ENCODE data around the gene TPP1. TPM values are rescaled to one million over a fixed set of nuclear protein-coding genes. Genes with fewer than 3 reads are reported as not detected.

TPP1 gene
- polyA plus RNA-seq, 1 donor (not counting 4 experiments of a cell fraction or from before 2014, with no cell fraction given): 55.3 TPM

DNA sequence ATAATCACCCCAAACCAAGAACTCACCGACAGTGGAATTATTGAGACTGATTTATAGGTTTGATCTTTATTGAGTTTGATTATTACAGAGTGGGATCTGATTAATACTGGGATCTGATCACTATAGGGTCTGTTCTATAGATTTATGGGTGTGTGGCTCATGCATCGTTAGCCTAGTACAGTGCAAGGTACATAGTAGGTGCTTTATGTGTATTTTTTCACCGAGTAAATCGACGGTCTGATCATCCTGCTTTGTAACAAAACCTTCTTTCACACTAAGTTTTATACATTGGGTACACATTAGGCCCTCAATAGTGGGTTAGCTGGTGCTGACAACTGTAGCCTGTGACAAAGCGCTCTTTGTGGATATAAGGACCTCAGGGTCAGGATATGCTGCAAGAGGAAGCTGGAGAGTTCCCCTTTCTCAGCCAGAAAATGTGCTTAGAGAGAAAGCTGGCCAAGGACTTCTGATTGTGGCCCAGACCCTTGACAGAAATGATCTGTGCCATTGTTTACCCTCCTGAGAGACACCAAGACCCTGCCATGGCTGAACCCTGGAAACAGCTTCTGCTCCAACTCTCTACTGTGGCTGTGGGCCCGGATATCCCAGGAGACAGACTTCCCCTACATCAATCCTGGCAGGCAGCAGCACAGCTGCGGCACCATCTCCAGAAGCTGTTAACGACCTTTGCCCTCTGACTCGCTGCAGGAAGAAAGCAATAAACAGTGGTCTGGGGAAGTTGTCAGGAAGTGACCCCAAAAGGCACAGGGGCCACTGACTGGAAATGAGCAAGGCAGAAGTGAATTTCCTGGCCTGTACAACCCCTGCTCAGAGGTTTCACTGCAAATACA is 16.1 kb upstream of the TPP1 start:
- dilution Hi-C loops (cut with MboI; ENCODE audit: extremely low pct_ligation_motif_present, low sequenced_read_pairs): no loop called here
- Histone ChIP-seq H3K27ac (ENCODE audit: control insufficient read depth, insufficient read depth, low read length) (no peak overlapping the region), H4K20me1 (ENCODE audit: control insufficient read depth, extremely low read depth, insufficient read depth, low read length) (no peaks in the 10 kb centered on the region), H3K4me2 (ENCODE audit: control insufficient read depth, extremely low read depth, insufficient read depth, low read depth, low read length) (no peak overlapping the region), H3K9ac (ENCODE audit: control insufficient read depth, extremely low read depth, insufficient read depth, low read length) (no peak overlapping the region), H3K27me3 (ENCODE audit: control insufficient read depth, extremely low read depth, insufficient read depth, low read length) (peaks cover 18% of the 10 kb centered on the region), H3K9me1 (ENCODE audit: control insufficient read depth, extremely low read depth, insufficient read depth, low read length) (no peaks in the 10 kb centered on the region), H3K79me2 (ENCODE audit: control insufficient read depth, insufficient read depth, low read length) (no peaks in the 10 kb centered on the region), H3K4me1 (ENCODE audit: control insufficient read depth, extremely low read depth, insufficient read depth, low read length) (no peaks in the 10 kb centered on the region), H3K4me3 (ENCODE audit: control insufficient read depth in 2 of 3, extremely low read depth in 1 of 3, insufficient read depth in 2 of 3, low read depth in 1 of 3, low read length in 3 of 3) (no peak overlapping the region), H3K9me3 (ENCODE audit: control insufficient read depth, low read depth, low read length) (no peaks in the 10 kb centered on the region), H2AFZ (ENCODE audit: control insufficient read depth, low read length) (no peak overlapping the region), H3K36me3 (ENCODE audit: control insufficient read depth in 2 of 2, extremely low read depth in 1 of 2, insufficient read depth in 2 of 2, low read length in 2 of 2) (no peaks in the 10 kb centered on the region)
- TF ChIP-seq, protein P1, sequence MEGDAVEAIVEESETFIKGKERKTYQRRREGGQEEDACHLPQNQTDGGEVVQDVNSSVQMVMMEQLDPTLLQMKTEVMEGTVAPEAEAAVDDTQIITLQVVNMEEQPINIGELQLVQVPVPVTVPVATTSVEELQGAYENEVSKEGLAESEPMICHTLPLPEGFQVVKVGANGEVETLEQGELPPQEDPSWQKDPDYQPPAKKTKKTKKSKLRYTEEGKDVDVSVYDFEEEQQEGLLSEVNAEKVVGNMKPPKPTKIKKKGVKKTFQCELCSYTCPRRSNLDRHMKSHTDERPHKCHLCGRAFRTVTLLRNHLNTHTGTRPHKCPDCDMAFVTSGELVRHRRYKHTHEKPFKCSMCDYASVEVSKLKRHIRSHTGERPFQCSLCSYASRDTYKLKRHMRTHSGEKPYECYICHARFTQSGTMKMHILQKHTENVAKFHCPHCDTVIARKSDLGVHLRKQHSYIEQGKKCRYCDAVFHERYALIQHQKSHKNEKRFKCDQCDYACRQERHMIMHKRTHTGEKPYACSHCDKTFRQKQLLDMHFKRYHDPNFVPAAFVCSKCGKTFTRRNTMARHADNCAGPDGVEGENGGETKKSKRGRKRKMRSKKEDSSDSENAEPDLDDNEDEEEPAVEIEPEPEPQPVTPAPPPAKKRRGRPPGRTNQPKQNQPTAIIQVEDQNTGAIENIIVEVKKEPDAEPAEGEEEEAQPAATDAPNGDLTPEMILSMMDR (optimal IDR thresholded peaks at IDR 0.05 in 1 of 3, IDR thresholded peaks at IDR 0.05 in 1 of 3, conservative IDR thresholded peaks at IDR 0.05 in 1 of 3; ENCODE audit: extremely low read depth in 1 of 3, insufficient read depth in 2 of 3, low read length in 3 of 3): no peak
- no peak for TF ChIP-seq EZH2 (IDR thresholded peaks at IDR 0.05; ENCODE audit: low read length)
- no peak for DNase-seq (ENCODE audit: low read depth, low spot score)
- no peak for FAIRE-seq

DNA sequence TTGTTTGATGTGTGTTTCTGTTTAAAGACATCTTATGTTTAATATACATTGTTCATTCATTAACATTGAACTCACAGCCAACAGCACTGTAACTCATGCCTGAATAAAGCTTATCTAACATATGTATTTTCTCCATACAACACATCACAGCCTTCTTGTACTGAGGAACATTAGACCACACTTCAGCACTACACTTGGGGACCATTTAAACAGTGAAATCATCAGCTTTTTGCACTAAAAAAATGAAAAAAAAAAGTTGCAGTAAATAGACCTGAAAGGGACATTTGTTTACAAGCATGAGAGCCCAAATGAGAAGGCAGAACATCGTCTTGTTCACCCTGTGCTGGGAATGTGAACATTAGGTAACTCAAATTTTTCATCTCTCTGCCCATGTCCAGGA is 15.3 kb upstream of the TPP1 start:
- peaks cover 26% of the 10 kb centered on the region for H3K27me3 ChIP-seq (ENCODE audit: control insufficient read depth, extremely low read depth, insufficient read depth, low read length)
- no peak for FAIRE-seq
- H3K9me3 ChIP-seq (ENCODE audit: control insufficient read depth, low read depth, low read length): no peaks in the 10 kb centered on the region
- H3K4me1 ChIP-seq (ENCODE audit: control insufficient read depth, extremely low read depth, insufficient read depth, low read length): no peaks in the 10 kb centered on the region
- H3K9ac ChIP-seq (ENCODE audit: control insufficient read depth, extremely low read depth, insufficient read depth, low read length): no peak overlapping the region
- H3K4me3 ChIP-seq (ENCODE audit: control insufficient read depth in 2 of 3, extremely low read depth in 1 of 3, insufficient read depth in 2 of 3, low read depth in 1 of 3, low read length in 3 of 3): no peak overlapping the region
- H2AFZ ChIP-seq (ENCODE audit: control insufficient read depth, low read length): no peak overlapping the region
- no peak for DNase-seq (ENCODE audit: low read depth, low spot score)
- no peak for TF ChIP-seq EZH2 (IDR thresholded peaks at IDR 0.05; ENCODE audit: low read length)
- TF ChIP-seq, protein P1 (optimal IDR thresholded peaks at IDR 0.05 in 1 of 3, IDR thresholded peaks at IDR 0.05 in 1 of 3, conservative IDR thresholded peaks at IDR 0.05 in 1 of 3; ENCODE audit: extremely low read depth in 1 of 3, insufficient read depth in 2 of 3, low read length in 3 of 3): no peak
- no peaks in the 10 kb centered on the region for H3K9me1 ChIP-seq (ENCODE audit: control insufficient read depth, extremely low read depth, insufficient read depth, low read length)
- H3K27ac ChIP-seq (ENCODE audit: control insufficient read depth, insufficient read depth, low read length): no peak overlapping the region
- H3K36me3 ChIP-seq (ENCODE audit: control insufficient read depth in 2 of 2, extremely low read depth in 1 of 2, insufficient read depth in 2 of 2, low read length in 2 of 2): no peaks in the 10 kb centered on the region
- H3K79me2 ChIP-seq (ENCODE audit: control insufficient read depth, insufficient read depth, low read length): no peaks in the 10 kb centered on the region
- dilution Hi-C loops (cut with MboI; ENCODE audit: extremely low pct_ligation_motif_present, low sequenced_read_pairs): no loop called here
- no peaks in the 10 kb centered on the region for H4K20me1 ChIP-seq (ENCODE audit: control insufficient read depth, extremely low read depth, insufficient read depth, low read length)
- no peak overlapping the region for H3K4me2 ChIP-seq (ENCODE audit: control insufficient read depth, extremely low read depth, insufficient read depth, low read depth, low read length)

Data from keratinocyte (primary cell).